Kidney capillary endothelial cell (primary cell): ENCODE data around the gene LETMD1.
"Not testable (repeated sequence)": the region's sequence is repeated elsewhere in the genome, so short reads cannot be mapped to it uniquely, and the experiment has no call there.

ENCODE experiments used
- DNase-seq: peaks from one replicate; pipeline ENCODE4 v3.0.0-alpha.2; 2018; ENCODE audit warnings: low spot score

The LETMD1 gene

DNA sequence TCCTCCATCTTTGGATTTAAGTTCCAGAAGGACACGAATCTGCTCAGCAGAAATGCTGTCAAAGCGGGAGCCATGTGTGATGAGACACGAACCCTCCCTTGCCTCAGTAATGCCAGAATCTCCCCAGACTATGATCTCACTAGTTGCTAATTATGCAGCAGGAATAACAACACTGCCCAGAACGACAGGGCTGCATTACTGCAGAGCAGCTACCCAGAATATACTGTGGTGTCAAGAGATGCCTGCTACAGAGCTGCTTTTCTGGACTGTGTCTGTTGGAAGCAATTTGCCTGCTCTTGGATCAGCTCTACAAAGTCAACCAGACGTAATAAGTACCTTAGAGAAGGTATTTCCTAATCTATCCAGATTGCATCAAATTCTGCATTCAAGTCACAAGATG lies 29.8 kb downstream of the LETMD1 start:
- no peak for DNase-seq

DNA sequence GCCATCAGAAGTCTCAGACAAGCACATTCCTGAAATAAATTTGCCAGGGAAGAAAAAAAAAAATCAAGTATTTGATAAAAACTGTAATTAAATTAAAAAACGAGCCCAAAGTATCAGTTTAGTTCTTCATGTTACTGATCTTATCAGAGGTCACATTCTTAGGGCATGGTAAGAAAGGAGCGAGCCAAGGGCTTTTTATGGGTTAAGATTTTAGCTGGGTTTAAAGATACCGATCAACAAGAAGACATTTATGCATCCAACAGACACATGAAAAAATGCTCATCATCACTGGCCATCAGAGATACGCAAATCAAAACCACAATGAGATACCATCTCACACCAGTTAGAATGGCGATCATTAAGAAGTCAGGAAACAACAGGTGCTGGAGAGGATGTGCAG lies 30.2 kb downstream of the LETMD1 start:
- not testable (repeated sequence) for DNase-seq

DNA sequence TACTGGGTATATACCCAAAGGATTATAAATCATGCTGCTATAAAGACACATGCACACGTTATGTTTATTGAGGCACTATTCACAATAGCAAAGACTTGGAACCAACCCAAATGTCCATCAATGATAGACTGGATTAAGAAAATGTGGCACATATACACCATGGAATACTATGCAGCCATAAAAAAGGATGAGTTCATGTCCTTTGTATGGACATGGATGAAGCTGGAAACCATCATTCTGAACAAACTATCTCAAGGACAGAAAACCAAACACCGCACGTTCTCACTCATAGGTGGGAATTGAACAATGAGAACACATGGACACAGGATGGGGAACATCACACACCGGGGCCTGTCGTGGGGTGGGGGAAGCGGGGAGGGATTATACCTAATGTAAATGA lies 30.7 kb downstream of the LETMD1 start:
- not testable (repeated sequence) for DNase-seq

DNA sequence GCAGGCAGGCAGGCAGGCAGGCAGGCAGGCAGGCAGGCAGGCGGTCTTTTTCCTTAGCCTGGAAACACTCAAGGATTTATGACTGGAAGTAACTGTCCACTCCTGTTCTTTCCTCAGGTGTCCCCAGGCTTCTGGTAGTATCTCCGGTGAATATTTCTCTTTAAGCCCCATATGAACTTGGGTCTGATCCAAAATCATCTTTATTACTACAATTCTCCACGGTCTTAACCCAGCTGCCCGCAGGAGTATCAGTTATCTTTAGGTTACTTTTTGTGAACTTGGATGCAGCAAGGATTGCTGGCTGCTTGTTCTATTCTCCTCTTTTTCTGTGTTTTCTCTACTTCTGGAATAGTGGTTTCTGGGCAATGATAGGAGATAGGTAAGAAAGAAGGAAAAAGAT lies 32.0 kb downstream of the LETMD1 start:
- DNase-seq = no peak

DNA sequence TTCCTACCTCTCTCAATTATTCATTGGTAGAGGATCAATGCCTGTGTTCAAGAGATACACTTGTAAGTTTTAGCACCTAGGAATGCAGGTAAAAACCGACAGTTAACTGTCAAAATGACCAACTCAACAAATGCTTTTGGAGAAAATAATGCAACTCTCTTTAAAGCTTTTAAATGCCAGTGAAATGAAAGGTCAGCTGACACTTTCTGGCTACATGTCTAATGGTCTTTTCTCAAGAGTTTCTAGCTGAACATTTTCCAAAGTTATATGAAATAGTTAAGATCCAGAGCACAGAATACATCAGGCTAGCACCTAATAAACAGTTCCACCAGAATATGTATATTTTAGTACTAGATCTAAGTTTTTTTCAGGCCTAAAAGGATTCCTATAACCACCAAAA lies 33.3 kb downstream of the LETMD1 start:
- no peak for DNase-seq

DNA sequence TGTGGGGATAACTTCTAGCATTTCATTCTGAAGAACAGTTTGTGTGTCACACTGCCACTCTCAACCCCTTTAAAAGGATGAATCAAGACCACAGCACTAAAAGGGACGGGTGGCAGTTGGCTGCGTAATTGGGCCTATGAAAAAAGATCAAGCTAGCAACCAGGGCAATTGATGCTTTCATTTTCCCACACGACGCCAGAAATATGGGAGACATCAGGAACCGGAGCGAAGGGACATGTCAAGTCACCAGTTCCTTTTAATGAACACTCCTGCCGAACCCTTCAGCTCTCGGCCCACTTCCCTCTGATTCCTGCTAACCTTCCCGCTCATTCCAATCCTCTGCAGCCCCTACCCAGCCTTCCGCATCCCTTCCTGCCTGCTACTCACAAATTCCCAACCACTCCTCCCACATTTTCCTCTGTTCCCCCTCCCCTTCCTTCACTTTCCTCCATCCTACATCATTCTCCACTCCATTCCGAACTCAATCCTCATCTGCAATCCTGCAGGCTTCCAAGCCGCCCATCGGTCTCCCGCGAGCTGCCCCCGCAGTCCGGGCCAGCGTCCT lies 34.5 kb downstream of the LETMD1 start:
- peak; percentile 30 for DNase-seq

DNA sequence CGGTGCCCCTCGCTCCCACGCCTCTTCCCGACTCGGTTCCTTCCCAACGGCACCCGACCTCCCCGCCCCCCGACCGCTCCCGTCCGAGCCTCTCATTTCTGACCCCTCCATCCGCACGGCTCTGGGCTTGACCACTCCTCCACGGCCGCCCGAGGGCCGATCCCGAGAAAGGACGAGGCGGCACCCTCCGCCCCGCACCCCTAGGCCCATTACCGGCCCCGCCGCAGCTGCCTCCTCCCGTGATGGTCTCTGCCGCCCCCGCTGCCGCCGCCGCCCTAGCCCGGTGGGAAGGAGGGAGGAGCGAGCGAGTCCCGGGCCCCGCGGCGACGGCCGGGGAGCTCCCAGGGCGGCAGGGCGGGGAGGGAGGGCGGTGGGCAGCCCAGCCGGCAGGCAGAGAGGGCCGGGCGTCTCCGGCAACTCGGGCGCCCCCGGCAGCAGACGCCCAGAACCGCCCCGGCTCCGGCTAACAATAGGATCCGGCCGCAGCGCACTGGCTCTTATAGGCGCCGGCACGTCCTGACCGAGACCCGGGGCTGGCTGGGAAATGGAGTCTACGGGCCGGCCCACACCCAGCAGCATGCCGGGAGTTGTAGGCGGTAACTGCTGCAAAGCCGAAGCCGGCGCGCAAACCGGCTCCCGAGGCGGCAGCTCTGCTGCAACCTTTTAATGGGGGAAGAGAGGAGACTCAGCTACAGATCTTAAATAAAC lies 35.2 kb downstream of the LETMD1 start, which contains the start of gene CSRNP2:
Gene CSRNP2 (minus strand): TSS at position 471 of the 708 bp plus-strand sequence. CDS start 7,035 bp downstream, outside the sequence.
- DNase-seq = peak; percentile 90

DNA sequence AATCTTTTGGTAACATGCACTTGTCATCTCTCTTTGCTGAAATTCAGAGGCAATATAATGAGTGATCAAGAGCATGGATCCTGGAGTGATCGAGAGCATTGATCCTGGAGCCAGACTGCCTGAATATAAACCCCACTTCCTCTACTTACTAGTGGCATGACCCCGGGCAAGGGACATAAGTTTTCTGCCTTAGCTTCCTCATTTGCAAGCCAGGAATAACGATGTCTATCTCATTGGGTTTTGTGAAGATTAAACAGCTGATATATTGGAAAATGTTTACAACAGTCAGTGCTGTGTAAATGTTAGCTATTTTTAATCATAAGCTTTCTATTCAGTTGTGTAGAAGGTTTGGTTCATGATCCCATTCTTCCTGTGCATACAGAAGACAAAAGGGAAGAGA lies 37.6 kb downstream of the LETMD1 start:
- DNase-seq = no peak

DNA sequence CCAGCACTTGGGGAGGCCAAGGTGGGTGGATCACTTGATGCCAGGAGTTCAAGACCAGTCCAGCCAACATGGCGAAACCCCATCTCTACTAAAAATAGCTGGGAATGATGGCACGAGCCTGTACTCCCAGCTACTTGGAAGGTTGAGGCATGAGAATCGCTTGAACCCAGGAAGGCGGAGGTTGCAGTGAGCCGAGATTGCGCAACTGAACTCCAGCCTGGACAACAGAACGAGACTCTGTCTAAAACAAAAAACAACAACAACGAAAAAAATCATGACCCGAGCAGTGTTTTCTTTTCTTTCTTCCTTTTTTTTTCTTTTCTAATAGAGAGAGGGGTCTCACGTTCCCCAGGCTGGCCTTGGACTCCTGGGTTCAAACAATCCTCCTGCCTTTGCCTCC lies 38.8 kb downstream of the LETMD1 start:
- no peak for DNase-seq

DNA sequence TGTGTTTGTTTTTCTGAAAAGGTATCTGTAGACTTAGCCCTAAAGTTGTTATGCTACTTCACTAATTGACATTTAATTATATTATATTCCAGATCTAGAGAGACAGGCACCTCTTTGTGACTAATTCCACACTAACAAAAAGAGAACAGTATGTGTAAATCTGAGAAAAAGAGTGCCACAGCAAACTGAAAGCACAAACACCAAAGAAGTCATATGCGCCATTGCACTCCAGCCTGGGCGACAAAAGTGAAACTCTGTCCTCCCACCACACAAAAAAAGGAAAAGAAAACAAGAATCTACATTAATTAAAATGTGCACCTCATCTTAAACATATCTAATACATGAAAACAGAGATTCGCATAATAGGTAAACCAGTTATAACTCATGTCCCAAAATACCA lies 39.7 kb downstream of the LETMD1 start:
- DNase-seq = no peak

DNA sequence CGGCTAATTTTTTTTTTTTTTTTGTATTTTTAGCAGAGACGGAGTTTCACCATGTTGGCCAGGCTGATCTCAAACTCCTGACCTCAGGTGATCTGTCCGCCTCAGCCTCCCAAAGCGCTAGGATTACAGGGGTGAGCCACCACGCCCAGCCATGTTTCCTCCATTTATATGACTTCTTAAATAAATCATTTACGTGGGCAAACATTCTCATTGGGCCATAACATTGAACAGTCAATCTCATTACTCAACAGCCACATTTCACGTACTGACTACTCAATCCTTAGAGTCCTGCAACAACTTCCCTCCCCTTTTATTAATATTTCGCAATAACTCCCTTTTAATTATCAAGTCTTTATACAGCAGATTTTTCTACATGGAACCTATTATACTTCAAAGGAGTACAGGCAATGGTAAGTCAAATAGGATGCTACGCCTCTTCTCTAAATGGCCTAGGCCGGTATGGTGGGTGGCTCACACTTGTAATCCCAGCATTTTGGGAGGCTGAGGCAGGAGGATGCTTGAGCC lies 42.6 kb downstream of the LETMD1 start:
- no peak for DNase-seq

DNA sequence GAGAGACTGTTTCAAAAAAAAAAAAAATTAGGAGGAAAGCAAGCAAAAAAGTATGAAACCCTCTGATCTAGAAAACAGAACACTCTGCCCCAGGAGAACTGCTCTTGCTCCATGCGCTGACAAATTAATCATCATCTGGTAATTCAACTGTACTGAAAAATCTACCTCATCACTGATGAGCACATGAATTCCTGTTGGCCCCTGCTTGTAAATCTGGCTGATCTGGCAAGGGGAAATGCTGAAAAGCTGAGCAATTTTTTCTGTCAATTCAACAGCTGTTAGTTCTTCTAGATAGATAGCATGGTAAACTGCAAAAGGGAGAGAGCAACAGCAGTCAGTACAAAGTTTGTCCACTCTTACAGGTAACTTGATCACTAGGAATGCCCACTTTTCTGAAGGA lies 50.5 kb downstream of the LETMD1 start:
- no peak for DNase-seq

DNA sequence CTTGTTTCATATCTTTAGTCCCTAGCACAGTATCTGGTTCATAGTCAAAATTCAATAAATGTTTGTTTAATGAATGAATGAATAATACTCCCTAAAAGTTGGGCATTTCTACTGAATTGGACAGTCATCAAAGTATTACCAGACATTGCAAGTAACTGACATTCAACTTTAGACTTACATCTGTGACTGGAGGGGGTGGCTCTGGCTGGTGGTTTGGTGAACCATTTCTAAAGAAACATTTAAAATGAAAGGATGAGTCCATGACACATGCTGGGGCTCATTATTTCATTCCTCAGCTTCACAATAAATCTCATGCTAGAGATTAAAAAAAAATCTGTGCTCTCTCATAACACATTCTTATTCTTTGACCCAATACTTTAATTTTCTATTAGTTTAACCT lies 55.9 kb downstream of the LETMD1 start:
- DNase-seq = no peak

DNA sequence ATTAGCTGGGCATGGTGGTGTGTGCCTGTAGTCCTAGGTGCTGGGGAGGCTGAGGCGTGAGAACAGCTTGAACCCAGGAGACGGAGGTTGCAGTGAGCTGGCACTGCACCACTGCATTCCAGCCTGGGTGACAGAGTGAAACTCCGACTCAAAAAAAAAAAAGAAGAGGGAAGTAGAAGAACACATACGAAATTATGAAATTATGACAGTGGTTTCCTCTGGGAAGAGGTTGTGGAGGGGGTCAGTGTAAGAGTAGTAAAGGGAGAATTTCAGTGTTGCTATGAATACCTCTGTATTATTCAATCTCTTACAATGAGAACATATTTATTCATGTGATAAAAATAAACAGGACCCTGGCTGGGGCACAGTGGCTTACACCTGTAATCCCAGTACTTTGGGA lies 60.0 kb downstream of the LETMD1 start:
- DNase-seq = no peak
